ENCODE data around the gene ATP12A.

Gene ATP12A

DNA sequence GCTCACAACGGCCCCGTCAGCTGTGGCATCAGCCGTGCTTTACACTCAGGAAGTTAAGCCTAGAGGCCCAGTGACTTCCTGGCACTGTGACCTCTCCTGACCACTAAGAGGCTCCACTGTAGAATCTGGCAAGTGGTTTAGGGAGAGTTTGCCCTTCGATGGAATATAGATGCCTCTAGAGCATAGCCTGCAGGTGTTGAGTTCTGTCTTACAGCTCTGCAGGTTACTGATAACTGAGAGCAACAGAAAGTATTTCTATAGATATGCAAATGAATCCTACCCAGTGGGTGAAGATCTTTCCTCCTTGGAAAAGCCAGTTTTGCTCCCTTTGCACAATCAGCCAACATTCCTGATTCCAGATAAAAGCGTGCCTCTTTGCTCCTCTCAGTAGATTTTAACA, 35.8 kb downstream of the ATP12A start:
- H3K79me2 ChIP-seq (ENCODE audit: insufficient read depth, low read length): no peaks in the 10 kb centered on the region
- no peaks in the 10 kb centered on the region for H3K36me3 ChIP-seq (ENCODE audit: insufficient read depth, low read length)
- TF ChIP-seq EZH2phosphoT487 (IDR thresholded peaks at IDR 0.05; ENCODE audit: borderline replicate concordance) (no peak), CTCF (conservative IDR thresholded peaks at IDR 0.05; ENCODE audit: low read length) (peak; percentile 36)
- peak overlapping the region; percentile 29; the same call in 1 of the 2 replicates for H2AFZ ChIP-seq (ENCODE audit: low read length)
- H3F3A ChIP-seq (ENCODE audit: low read depth): no peaks in the 10 kb centered on the region
- H3K9ac ChIP-seq (ENCODE audit: low read depth, low read length, poor library complexity, severe bottlenecking): peak overlapping the region; percentile 20
- H3K27me3 ChIP-seq (ENCODE audit: insufficient read depth, low read length, poor library complexity, severe bottlenecking): no peaks in the 10 kb centered on the region
- peaks cover 45% of the 10 kb centered on the region for H3K4me1 ChIP-seq (ENCODE audit: insufficient read depth, low read length, poor library complexity, severe bottlenecking)
- no peaks in the 10 kb centered on the region for H4K20me1 ChIP-seq (ENCODE audit: insufficient read depth, low read length, poor library complexity, severe bottlenecking)
- no peaks in the 10 kb centered on the region for H3K9me3 ChIP-seq (ENCODE audit: insufficient read depth, low read depth, low read length)
- H3K9me2 ChIP-seq (replicated peaks; ENCODE audit: low read depth, low read length): no peaks in the 10 kb centered on the region
- peak overlapping the region; percentile 50 for H3K4me2 ChIP-seq (ENCODE audit: low read depth, low read length, poor library complexity, severe bottlenecking)
- peak overlapping the region; percentile 27 for H3K4me3 ChIP-seq (ENCODE audit: low read length, poor library complexity, severe bottlenecking)

GRCh38 chr13:24716446-24716845, 36.2 kb downstream of the ATP12A start:
- Histone ChIP-seq H3K79me2 (ENCODE audit: insufficient read depth, low read length) (no peaks in the 10 kb centered on the region), H3K4me2 (ENCODE audit: low read depth, low read length, poor library complexity, severe bottlenecking) (peak overlapping the region; percentile 50), H3K9me3 (ENCODE audit: insufficient read depth, low read depth, low read length) (no peaks in the 10 kb centered on the region), H3F3A (ENCODE audit: low read depth) (no peaks in the 10 kb centered on the region), H4K20me1 (ENCODE audit: insufficient read depth, low read length, poor library complexity, severe bottlenecking) (no peaks in the 10 kb centered on the region), H3K9me2 (replicated peaks; ENCODE audit: low read depth, low read length) (no peaks in the 10 kb centered on the region), H2AFZ (ENCODE audit: low read length) (no peak overlapping the region; the same call in 1 of the 2 replicates), H3K4me1 (ENCODE audit: insufficient read depth, low read length, poor library complexity, severe bottlenecking) (peaks cover 41% of the 10 kb centered on the region), H3K27me3 (ENCODE audit: insufficient read depth, low read length, poor library complexity, severe bottlenecking) (no peaks in the 10 kb centered on the region), H3K36me3 (ENCODE audit: insufficient read depth, low read length) (no peaks in the 10 kb centered on the region), H3K9ac (ENCODE audit: low read depth, low read length, poor library complexity, severe bottlenecking) (peak overlapping the region; percentile 20), H3K4me3 (ENCODE audit: low read length, poor library complexity, severe bottlenecking) (no peak overlapping the region)
- TF ChIP-seq CTCF (conservative IDR thresholded peaks at IDR 0.05; ENCODE audit: low read length) (no peak), EZH2phosphoT487 (IDR thresholded peaks at IDR 0.05; ENCODE audit: borderline replicate concordance) (no peak)

GRCh38 chr13:24717217-24717616, 37.0 kb downstream of the ATP12A start:
- Histone ChIP-seq H3K4me1 (ENCODE audit: insufficient read depth, low read length, poor library complexity, severe bottlenecking) (peaks cover 33% of the 10 kb centered on the region), H3K9ac (ENCODE audit: low read depth, low read length, poor library complexity, severe bottlenecking) (no peak overlapping the region), H3K79me2 (ENCODE audit: insufficient read depth, low read length) (no peaks in the 10 kb centered on the region), H3F3A (ENCODE audit: low read depth) (no peaks in the 10 kb centered on the region), H2AFZ (ENCODE audit: low read length) (no peak overlapping the region), H3K9me2 (replicated peaks; ENCODE audit: low read depth, low read length) (no peaks in the 10 kb centered on the region), H3K27me3 (ENCODE audit: insufficient read depth, low read length, poor library complexity, severe bottlenecking) (no peaks in the 10 kb centered on the region), H3K4me3 (ENCODE audit: low read length, poor library complexity, severe bottlenecking) (no peak overlapping the region), H3K9me3 (ENCODE audit: insufficient read depth, low read depth, low read length) (no peaks in the 10 kb centered on the region), H4K20me1 (ENCODE audit: insufficient read depth, low read length, poor library complexity, severe bottlenecking) (no peaks in the 10 kb centered on the region), H3K4me2 (ENCODE audit: low read depth, low read length, poor library complexity, severe bottlenecking) (no peak overlapping the region), H3K36me3 (ENCODE audit: insufficient read depth, low read length) (no peaks in the 10 kb centered on the region)
- TF ChIP-seq EZH2phosphoT487 (IDR thresholded peaks at IDR 0.05; ENCODE audit: borderline replicate concordance) (no peak), CTCF (conservative IDR thresholded peaks at IDR 0.05; ENCODE audit: low read length) (no peak)
